Loucy (cell line): ENCODE measurements around the gene IL37.
"Not testable (repeated sequence)": the region's sequence is repeated elsewhere in the genome, so short reads cannot be mapped to it uniquely, and the experiment has no call there.

Experiments used
- EZH2phosphoT487 ChIP-seq: fragments of 200-600 bp; IDR thresholded peaks from 2 replicates; pipeline ENCODE4 v1.6.1; 2018; ENCODE audit warnings: antibody characterized with exemption, mild to moderate bottlenecking, moderate library complexity, borderline replicate concordance
- TF ChIP-seq, protein P1 (sequence below): fragments of 200-600 bp; sonication (generic); conservative IDR thresholded peaks from 2 replicates; pipeline ENCODE4 v1.5.1; 2014; ENCODE audit warnings: mild to moderate bottlenecking, antibody characterized with exemption, low read length

DNA sequence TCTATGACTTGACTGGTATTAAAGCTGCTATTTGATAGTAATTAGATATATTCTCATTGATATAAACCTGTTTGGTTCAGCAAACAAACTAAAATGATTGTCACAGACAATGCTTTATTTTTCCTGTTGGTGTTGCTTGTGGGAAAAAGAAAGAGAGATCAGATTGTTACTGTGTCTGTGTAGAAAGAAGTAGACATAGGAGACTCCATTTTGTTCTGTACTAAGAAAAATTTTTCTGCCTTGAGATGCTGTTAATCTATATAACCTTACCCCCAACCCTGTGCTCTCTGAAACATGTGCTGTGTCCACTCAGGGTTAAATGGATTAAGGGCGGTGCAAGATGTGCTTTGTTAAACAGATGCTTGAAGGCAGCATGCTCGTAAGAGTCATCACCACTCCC is 23.2 kb downstream of the IL37 start:
- TF ChIP-seq, protein P1, sequence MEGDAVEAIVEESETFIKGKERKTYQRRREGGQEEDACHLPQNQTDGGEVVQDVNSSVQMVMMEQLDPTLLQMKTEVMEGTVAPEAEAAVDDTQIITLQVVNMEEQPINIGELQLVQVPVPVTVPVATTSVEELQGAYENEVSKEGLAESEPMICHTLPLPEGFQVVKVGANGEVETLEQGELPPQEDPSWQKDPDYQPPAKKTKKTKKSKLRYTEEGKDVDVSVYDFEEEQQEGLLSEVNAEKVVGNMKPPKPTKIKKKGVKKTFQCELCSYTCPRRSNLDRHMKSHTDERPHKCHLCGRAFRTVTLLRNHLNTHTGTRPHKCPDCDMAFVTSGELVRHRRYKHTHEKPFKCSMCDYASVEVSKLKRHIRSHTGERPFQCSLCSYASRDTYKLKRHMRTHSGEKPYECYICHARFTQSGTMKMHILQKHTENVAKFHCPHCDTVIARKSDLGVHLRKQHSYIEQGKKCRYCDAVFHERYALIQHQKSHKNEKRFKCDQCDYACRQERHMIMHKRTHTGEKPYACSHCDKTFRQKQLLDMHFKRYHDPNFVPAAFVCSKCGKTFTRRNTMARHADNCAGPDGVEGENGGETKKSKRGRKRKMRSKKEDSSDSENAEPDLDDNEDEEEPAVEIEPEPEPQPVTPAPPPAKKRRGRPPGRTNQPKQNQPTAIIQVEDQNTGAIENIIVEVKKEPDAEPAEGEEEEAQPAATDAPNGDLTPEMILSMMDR, result not testable (repeated sequence)
- TF ChIP-seq EZH2phosphoT487, result not testable (repeated sequence)
